ENCODE data around the gene HNF4A. TPM values are rescaled to one million over a fixed set of nuclear protein-coding genes. Genes with fewer than 3 reads are reported as not detected.

The HNF4A gene
- total and polyA plus RNA-seq, 2 of the 13 experiments (the other 11 are each of a cell fraction or from before 2014, with no cell fraction given) = 80.9 to 169 TPM

GRCh38 chr20:44432618-44433577 lies 77.4 kb downstream of the HNF4A start (continued):
- TF ChIP-seq MNT (IDR thresholded peaks at IDR 0.05) = no peak
- TF ChIP-seq ZNF234 (CRISPR knock-in tag; conservative IDR thresholded peaks at IDR 0.05) = no peak
- TF ChIP-seq FOSL1 (CRISPR knock-in tag; IDR thresholded peaks at IDR 0.05; ENCODE audit: borderline replicate concordance) = no peak
- no peak for TF ChIP-seq ZNF362 (CRISPR knock-in tag; IDR thresholded peaks at IDR 0.05; ENCODE audit: borderline replicate concordance)
- TF ChIP-seq RCOR2 (CRISPR knock-in tag; IDR thresholded peaks at IDR 0.05) = peak; percentile 90
- 0 out of 2 replicates have a peak, but pooled peaks have one; percentile 8 for TF ChIP-seq SMAD3 (CRISPR knock-in tag; IDR thresholded peaks at IDR 0.05)
- TF ChIP-seq ATF2 (CRISPR knock-in tag; IDR thresholded peaks at IDR 0.05) = 0 out of 2 replicates have a peak, but pooled peaks have one; percentile 5
- TF ChIP-seq SNAI1 (CRISPR knock-in tag; IDR thresholded peaks at IDR 0.05; ENCODE audit: borderline replicate concordance) = no peak
- no peak for TF ChIP-seq FLYWCH1 (CRISPR knock-in tag; IDR thresholded peaks at IDR 0.05)
- peak; percentile 99 for TF ChIP-seq ZNF629 (CRISPR knock-in tag; conservative IDR thresholded peaks at IDR 0.05)
- TF ChIP-seq ZFP90 (CRISPR knock-in tag; IDR thresholded peaks at IDR 0.05; ENCODE audit: borderline replicate concordance) = no peak
- TF ChIP-seq ZNF577 (CRISPR knock-in tag; IDR thresholded peaks at IDR 0.05; ENCODE audit: borderline replicate concordance, low read depth) = no peak
- TF ChIP-seq ZNF354B (CRISPR knock-in tag; IDR thresholded peaks at IDR 0.05) = no peak
- TF ChIP-seq ZIK1 (CRISPR knock-in tag; IDR thresholded peaks at IDR 0.05; ENCODE audit: borderline replicate concordance, low read depth) = no peak; the same call in 1 of the 2 replicates
- no peak for TF ChIP-seq TP53 (CRISPR knock-in tag; conservative IDR thresholded peaks at IDR 0.05)
- TF ChIP-seq PCBP2 (optimal IDR thresholded peaks at IDR 0.05; ENCODE audit: low read depth, low read length, poor library complexity, severe bottlenecking) = no peak
- TF ChIP-seq ZNF567 (CRISPR knock-in tag; IDR thresholded peaks at IDR 0.05; ENCODE audit: borderline replicate concordance) = no peak
- no peak for TF ChIP-seq DBP (CRISPR knock-in tag; IDR thresholded peaks at IDR 0.05; ENCODE audit: not compliant biosample characterization)
- TF ChIP-seq FOXA3 (CRISPR knock-in tag; IDR thresholded peaks at IDR 0.05) = 0 out of 2 replicates have a peak, but pooled peaks have one; percentile 4
- no peak for TF ChIP-seq NCOR1 (IDR thresholded peaks at IDR 0.05; ENCODE audit: borderline replicate concordance, low read length)
- TF ChIP-seq ZNF484 (CRISPR knock-in tag; IDR thresholded peaks at IDR 0.05; ENCODE audit: borderline replicate concordance, low read depth) = no peak
- TF ChIP-seq ZNF724P (CRISPR knock-in tag; IDR thresholded peaks at IDR 0.05; ENCODE audit: borderline replicate concordance) = no peak
- TF ChIP-seq ISL2 (CRISPR knock-in tag; IDR thresholded peaks at IDR 0.05) = no peak
- TF ChIP-seq GATAD1 (CRISPR knock-in tag; IDR thresholded peaks at IDR 0.05) = no peak
- no peak for TF ChIP-seq AKAP8 (CRISPR knock-in tag; IDR thresholded peaks at IDR 0.05)
